Activated CD4-positive, alpha-beta T cell treated with anti-CD3 and anti-CD28 coated beads, Interleukin-2, Interleukin-4, amounts not matched to agents 100 ng/mL and 50 ng/mL, durations not matched to agents 16 hours and 8 hours (primary cell): ENCODE data around the gene EPS15.
"Not testable (repeated sequence)": the region's sequence is repeated elsewhere in the genome, so short reads cannot be mapped to it uniquely, and the experiment has no call there.

Experiments
- DNase-seq: peaks from one replicate; pipeline ENCODE4 v3.0.0-alpha.2; 2020; ENCODE audit warnings: low spot score

EPS15 gene

GRCh38 chr1:51331206-51332100 is 187.6 kb downstream of the EPS15 start:
- DNase-seq: no peak

GRCh38 chr1:51330331-51331201 is 188.5 kb downstream of the EPS15 start, which contains the start of gene TTC39A:
Gene TTC39A, minus strand, starts transcription at chr1:51330562. Its CDS starts 85 bp downstream, at chr1:51330477.
- DNase-seq: no peak

- no peak for DNase-seq
These were observed 189.4 kb downstream of the EPS15 start for GRCh38 chr1:51329443-51330325.

- DNase-seq: no peak
These were observed 190.1 kb downstream of the EPS15 start for GRCh38 chr1:51328926-51329325.

- DNase-seq: no peak
These were observed 190.8 kb downstream of the EPS15 start for GRCh38 chr1:51328279-51328678.

- no peak for DNase-seq
These were observed 191.7 kb downstream of the EPS15 start for GRCh38 chr1:51327386-51327785.

GRCh38 chr1:51326839-51327238 is 192.2 kb downstream of the EPS15 start:
- no peak for DNase-seq

GRCh38 chr1:51325878-51326755 is 192.9 kb downstream of the EPS15 start:
- no peak for DNase-seq

GRCh38 chr1:51325391-51325790 is 193.7 kb downstream of the EPS15 start:
- no peak for DNase-seq

GRCh38 chr1:51325011-51325385 is 194.1 kb downstream of the EPS15 start:
- DNase-seq: not testable (repeated sequence)

- no peak for DNase-seq
These were observed 194.6 kb downstream of the EPS15 start for GRCh38 chr1:51324251-51325010.

- DNase-seq: no peak
These were observed 195.3 kb downstream of the EPS15 start for GRCh38 chr1:51323778-51324177.

- no peak for DNase-seq
These were observed 196.5 kb downstream of the EPS15 start for GRCh38 chr1:51322417-51323101.

GRCh38 chr1:51321924-51322280 is 197.2 kb downstream of the EPS15 start:
- DNase-seq: no peak

GRCh38 chr1:51320967-51321923 is 197.8 kb downstream of the EPS15 start:
- DNase-seq: no peak

- DNase-seq: no peak
These were observed 201.3 kb downstream of the EPS15 start for GRCh38 chr1:51317798-51318197.

- no peak for DNase-seq
These were observed 202.3 kb downstream of the EPS15 start for GRCh38 chr1:51316846-51317120.

- no peak for DNase-seq
These were observed 202.8 kb downstream of the EPS15 start for GRCh38 chr1:51316113-51316845.
